GM12891 (cell line): ENCODE data around the gene CDK2.
A peak's percentile ranks its signal among the peaks of the same experiment; 100 is the strongest.
"Not testable (repeated sequence)": the region's sequence is repeated elsewhere in the genome, so short reads cannot be mapped to it uniquely, and the experiment has no call there.

ENCODE experiments used
- DNase-seq: peaks from one replicate; pipeline ENCODE4 v3.0.0; 2011; ENCODE audit warnings: low spot score; ENCODE audit not compliant: insufficient read length
- FAIRE-seq: peaks from 2 replicates; lab custom pipeline; 2011; peaks lifted over from hg19 to GRCh38; lab: Jason Lieb, UNC
- PAX5 ChIP-seq: IDR thresholded peaks from 2 replicates; pipeline ENCODE4 v1.6.1; 2011; ENCODE audit warnings: low read length, moderate library complexity, mild to moderate bottlenecking; ENCODE audit not compliant: insufficient read depth, severe bottlenecking
- POLR2A ChIP-seq: IDR thresholded peaks from 2 replicates; pipeline ENCODE4 v1.6.1; 2011; ENCODE audit warnings: low read depth, low read length, control low read depth
- POLR2AphosphoS5 ChIP-seq: IDR thresholded peaks from 2 replicates; pipeline ENCODE4 v1.6.1; 2011; ENCODE audit warnings: low read depth, low read length, control low read depth
- POU2F2 ChIP-seq: IDR thresholded peaks from 2 replicates; pipeline ENCODE4 v1.6.1; 2011; ENCODE audit warnings: low read depth, mild to moderate bottlenecking, control low read depth, low read length, moderate library complexity
- SPI1 ChIP-seq: IDR thresholded peaks from 2 replicates; pipeline ENCODE4 v1.6.1; 2011; ENCODE audit warnings: low read depth, low read length, control low read depth
- TAF1 ChIP-seq: IDR thresholded peaks from 2 replicates; pipeline ENCODE4 v1.6.1; 2011; ENCODE audit warnings: low read depth, low read length, control low read depth

Gene CDK2

DNA sequence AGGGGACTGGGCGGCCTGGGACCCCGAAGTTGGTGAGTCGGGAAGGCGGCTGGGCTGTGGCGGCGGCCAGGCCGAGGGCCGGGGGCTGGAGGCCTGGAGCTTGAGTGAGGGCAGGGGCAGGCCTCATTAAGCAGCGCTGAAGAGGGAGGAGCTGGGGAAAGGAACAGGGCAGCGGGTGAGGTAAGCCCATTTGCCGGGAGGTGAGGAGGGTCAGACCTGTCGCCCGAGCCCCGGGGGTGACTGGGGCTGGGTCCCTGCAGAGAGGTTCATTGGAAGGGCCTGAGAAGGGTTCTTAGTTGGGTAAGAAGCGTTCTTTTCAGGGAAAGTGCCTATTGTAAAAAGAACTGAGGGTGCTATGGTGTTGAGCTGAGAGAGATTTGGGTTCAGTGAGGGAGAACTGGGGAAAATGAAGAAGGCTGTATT lies 7.7 kb downstream of the CDK2 start:
- DNase-seq (peak; percentile 43), FAIRE-seq (peak; percentile 45)
- TF ChIP-seq SPI1: no peak
- TF ChIP-seq TAF1: no peak; the same call in 1 of the 2 replicates
- peak; percentile 5; the same call in 1 of the 2 replicates for TF ChIP-seq POLR2AphosphoS5
- no peak for TF ChIP-seq POLR2A

GRCh38 chr12:55978393-55978792 lies 11.8 kb downstream of the CDK2 start:
- FAIRE-seq: no peak
- DNase-seq: no peak

DNA sequence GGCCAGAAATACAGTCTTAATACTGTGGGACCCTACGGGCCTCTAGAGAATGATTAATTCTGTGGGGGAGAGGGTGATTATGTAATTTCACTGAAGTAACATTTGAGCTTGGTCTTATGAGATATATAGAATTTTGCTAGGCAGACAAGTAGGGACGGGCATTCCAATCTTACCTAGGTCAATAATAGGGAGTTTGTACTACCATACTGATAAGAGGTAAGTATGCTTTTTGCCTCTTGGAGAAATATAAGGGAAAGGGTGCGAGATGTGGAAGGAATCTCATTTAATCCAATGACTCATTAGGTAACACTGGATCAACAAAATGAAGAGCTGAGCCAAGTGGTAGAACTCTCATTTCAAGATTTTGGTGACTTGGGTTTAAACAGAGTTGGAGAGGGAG lies 12.4 kb downstream of the CDK2 start:
- TF ChIP-seq POU2F2: no peak
- no peak for TF ChIP-seq POLR2A
- TF ChIP-seq TAF1: no peak
- no peak for TF ChIP-seq PAX5
- TF ChIP-seq SPI1: no peak
- no peak for TF ChIP-seq POLR2AphosphoS5
- no peak for FAIRE-seq
- no peak for DNase-seq

More at GRCh38 chr12:55978393-55978792, 11.8 kb downstream of the CDK2 start:
- TF ChIP-seq POLR2A (no peak), POU2F2 (no peak), SPI1 (no peak), POLR2AphosphoS5 (no peak), TAF1 (no peak), PAX5 (no peak)

GRCh38 chr12:55981882-55982281 lies 15.3 kb downstream of the CDK2 start:
- not testable (repeated sequence) for DNase-seq, FAIRE-seq

GRCh38 chr12:55982319-55982936 lies 15.8 kb downstream of the CDK2 start:
- FAIRE-seq (peak; percentile 79), DNase-seq (peak; percentile 52)
- TF ChIP-seq SPI1: 0 out of 2 replicates have a peak, but pooled peaks have one; percentile 36
- no peak for TF ChIP-seq POU2F2
- no peak for TF ChIP-seq POLR2AphosphoS5
- TF ChIP-seq TAF1: no peak
- TF ChIP-seq PAX5: peak; percentile 32
- TF ChIP-seq POLR2A: no peak

GRCh38 chr12:55983232-55983842 lies 16.7 kb downstream of the CDK2 start:
- no peak for DNase-seq
- TF ChIP-seq TAF1 (no peak), PAX5 (no peak), POU2F2 (no peak), POLR2AphosphoS5 (no peak), POLR2A (no peak), SPI1 (no peak)
- FAIRE-seq: no peak

- DNase-seq (no peak), FAIRE-seq (no peak)
- TF ChIP-seq POLR2AphosphoS5: no peak
- TF ChIP-seq SPI1: no peak
- TF ChIP-seq TAF1: no peak
- TF ChIP-seq POU2F2: no peak
- no peak for TF ChIP-seq PAX5
- TF ChIP-seq POLR2A: no peak
Observed at GRCh38 chr12:55984861-55985260, 18.2 kb downstream of the CDK2 start.

GRCh38 chr12:55985341-55985740 lies 18.7 kb downstream of the CDK2 start:
- DNase-seq (no peak), FAIRE-seq (no peak)
- no peak for TF ChIP-seq POU2F2
- no peak for TF ChIP-seq POLR2A
- no peak for TF ChIP-seq TAF1
- no peak for TF ChIP-seq SPI1
- no peak for TF ChIP-seq PAX5
- no peak for TF ChIP-seq POLR2AphosphoS5

- FAIRE-seq, DNase-seq: not testable (repeated sequence)
Observed at GRCh38 chr12:55985976-55986375, 19.3 kb downstream of the CDK2 start.

DNA sequence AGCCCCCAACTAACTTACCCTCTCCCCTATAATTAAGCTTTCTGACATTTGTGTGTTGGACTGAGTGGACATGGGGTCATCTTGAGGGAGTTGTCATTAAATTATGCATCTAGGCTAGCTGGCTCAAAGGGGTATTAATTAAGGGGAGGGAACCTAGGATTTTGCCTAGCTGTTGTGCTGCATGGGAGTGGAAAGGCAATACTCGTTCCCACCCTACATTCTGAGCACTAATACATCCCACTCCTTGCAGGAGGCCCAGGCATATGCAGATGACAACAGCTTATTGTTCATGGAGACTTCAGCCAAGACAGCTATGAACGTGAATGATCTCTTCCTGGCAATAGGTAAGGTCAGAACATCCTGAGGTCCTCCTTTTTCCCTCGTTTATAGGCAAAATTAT lies 24.5 kb downstream of the CDK2 start:
- FAIRE-seq: no peak
- TF ChIP-seq POLR2A (no peak), TAF1 (no peak), PAX5 (no peak)
- no peak for DNase-seq
